Fibroblast of peridontal ligament (primary cell): Measurements from ENCODE around the gene GFOD2.

ENCODE experiments used
- DNase-seq: peaks from one replicate; pipeline ENCODE4 v3.0.0-alpha.2; 2010; ENCODE audit errors: extremely low read depth

Gene GFOD2

GRCh38 chr16:67731753-67732095 lies 12.6 kb upstream of the GFOD2 start:
- DNase-seq, result no peak

GRCh38 chr16:67731071-67731752 lies 12.1 kb upstream of the GFOD2 start:
- DNase-seq, result no peak

- no peak for DNase-seq
These were observed 11.2 kb upstream of the GFOD2 start for GRCh38 chr16:67730326-67730725.

- no peak for DNase-seq
These were observed 10.6 kb upstream of the GFOD2 start for GRCh38 chr16:67729636-67730248.

GRCh38 chr16:67727521-67728485 lies 8.7 kb upstream of the GFOD2 start:
- DNase-seq, result no peak

- peak; percentile 2 for DNase-seq
These were observed 7.3 kb upstream of the GFOD2 start for GRCh38 chr16:67726106-67727034.

GRCh38 chr16:67723911-67724305 lies 4.8 kb upstream of the GFOD2 start:
- no peak for DNase-seq

GRCh38 chr16:67723151-67723910 lies 4.2 kb upstream of the GFOD2 start:
- peak; percentile 16 for DNase-seq

- no peak for DNase-seq
These were observed 1.1 kb upstream of the GFOD2 start for GRCh38 chr16:67720236-67720635.

- DNase-seq, result peak; percentile 64
These were observed 645 bp upstream of the GFOD2 start for GRCh38 chr16:67719778-67720144.

- peak; percentile 2 for DNase-seq
These were observed 458 bp downstream of the GFOD2 start for GRCh38 chr16:67718668-67719047.

- no peak for DNase-seq
These were observed 3.0 kb downstream of the GFOD2 start for GRCh38 chr16:67716097-67716496.

- no peak for DNase-seq
These were observed 4.6 kb downstream of the GFOD2 start for GRCh38 chr16:67714522-67714921.

- DNase-seq, result no peak
These were observed 5.4 kb downstream of the GFOD2 start for GRCh38 chr16:67713647-67714273.

- no peak for DNase-seq
These were observed 8.5 kb downstream of the GFOD2 start for GRCh38 chr16:67710607-67711006.

- DNase-seq, result no peak
These were observed 10.1 kb downstream of the GFOD2 start for GRCh38 chr16:67709050-67709449.

GRCh38 chr16:67708368-67708771 lies 10.7 kb downstream of the GFOD2 start:
- DNase-seq, result peak; percentile 57

- DNase-seq, result no peak
These were observed 11.3 kb downstream of the GFOD2 start for GRCh38 chr16:67707790-67708189.

GRCh38 chr16:67707210-67707609 lies 11.9 kb downstream of the GFOD2 start:
- DNase-seq, result no peak

GRCh38 chr16:67704110-67704509 lies 15.0 kb downstream of the GFOD2 start:
- no peak for DNase-seq
